ENCODE measurements around the gene BICC1.

- TF ChIP-seq FUBP1 (CRISPR knock-in tag; IDR thresholded peaks at IDR 0.05; ENCODE audit: borderline replicate concordance): no peak
- no peak for TF ChIP-seq CTCF (CRISPR knock-in tag; IDR thresholded peaks at IDR 0.05)
- no peak for TF ChIP-seq EZH2 (conservative IDR thresholded peaks at IDR 0.05; ENCODE audit: low read depth, low read length)
- TF ChIP-seq, protein P1, sequence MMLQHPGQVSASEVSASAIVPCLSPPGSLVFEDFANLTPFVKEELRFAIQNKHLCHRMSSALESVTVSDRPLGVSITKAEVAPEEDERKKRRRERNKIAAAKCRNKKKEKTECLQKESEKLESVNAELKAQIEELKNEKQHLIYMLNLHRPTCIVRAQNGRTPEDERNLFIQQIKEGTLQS (CRISPR knock-in tag; IDR thresholded peaks at IDR 0.05): no peak
- TF ChIP-seq ZFP36 (IDR thresholded peaks at IDR 0.05; ENCODE audit: borderline replicate concordance, low read depth, low read length, partially characterized antibody): no peak
- TF ChIP-seq BRCA1 (CRISPR knock-in tag; IDR thresholded peaks at IDR 0.05): no peak
- TF ChIP-seq ELF4 (CRISPR knock-in tag; IDR thresholded peaks at IDR 0.05; ENCODE audit: borderline replicate concordance): no peak
- TF ChIP-seq ZFP41 (CRISPR knock-in tag; IDR thresholded peaks at IDR 0.05; ENCODE audit: borderline replicate concordance): no peak
- TF ChIP-seq POLR2A (IDR thresholded peaks at IDR 0.05; ENCODE audit: insufficient read depth in 1 of 2, low read depth in 2 of 2, low read length in 2 of 2): no peak
- no peak for TF ChIP-seq KDM6A (CRISPR knock-in tag; IDR thresholded peaks at IDR 0.05; ENCODE audit: low read depth)
- no peak for TF ChIP-seq ZNF792 (CRISPR knock-in tag; IDR thresholded peaks at IDR 0.05)
- TF ChIP-seq, protein P2, sequence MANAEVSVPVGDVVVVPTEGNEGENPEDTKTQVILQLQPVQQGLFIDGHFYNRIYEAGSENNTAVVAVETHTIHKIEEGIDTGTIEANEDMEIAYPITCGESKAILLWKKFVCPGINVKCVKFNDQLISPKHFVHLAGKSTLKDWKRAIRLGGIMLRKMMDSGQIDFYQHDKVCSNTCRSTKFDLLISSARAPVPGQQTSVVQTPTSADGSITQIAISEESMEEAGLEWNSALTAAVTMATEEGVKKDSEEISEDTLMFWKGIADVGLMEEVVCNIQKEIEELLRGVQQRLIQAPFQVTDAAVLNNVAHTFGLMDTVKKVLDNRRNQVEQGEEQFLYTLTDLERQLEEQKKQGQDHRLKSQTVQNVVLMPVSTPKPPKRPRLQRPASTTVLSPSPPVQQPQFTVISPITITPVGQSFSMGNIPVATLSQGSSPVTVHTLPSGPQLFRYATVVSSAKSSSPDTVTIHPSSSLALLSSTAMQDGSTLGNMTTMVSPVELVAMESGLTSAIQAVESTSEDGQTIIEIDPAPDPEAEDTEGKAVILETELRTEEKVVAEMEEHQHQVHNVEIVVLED (CRISPR knock-in tag; IDR thresholded peaks at IDR 0.05; ENCODE audit: borderline replicate concordance): no peak
- TF ChIP-seq, protein P3, sequence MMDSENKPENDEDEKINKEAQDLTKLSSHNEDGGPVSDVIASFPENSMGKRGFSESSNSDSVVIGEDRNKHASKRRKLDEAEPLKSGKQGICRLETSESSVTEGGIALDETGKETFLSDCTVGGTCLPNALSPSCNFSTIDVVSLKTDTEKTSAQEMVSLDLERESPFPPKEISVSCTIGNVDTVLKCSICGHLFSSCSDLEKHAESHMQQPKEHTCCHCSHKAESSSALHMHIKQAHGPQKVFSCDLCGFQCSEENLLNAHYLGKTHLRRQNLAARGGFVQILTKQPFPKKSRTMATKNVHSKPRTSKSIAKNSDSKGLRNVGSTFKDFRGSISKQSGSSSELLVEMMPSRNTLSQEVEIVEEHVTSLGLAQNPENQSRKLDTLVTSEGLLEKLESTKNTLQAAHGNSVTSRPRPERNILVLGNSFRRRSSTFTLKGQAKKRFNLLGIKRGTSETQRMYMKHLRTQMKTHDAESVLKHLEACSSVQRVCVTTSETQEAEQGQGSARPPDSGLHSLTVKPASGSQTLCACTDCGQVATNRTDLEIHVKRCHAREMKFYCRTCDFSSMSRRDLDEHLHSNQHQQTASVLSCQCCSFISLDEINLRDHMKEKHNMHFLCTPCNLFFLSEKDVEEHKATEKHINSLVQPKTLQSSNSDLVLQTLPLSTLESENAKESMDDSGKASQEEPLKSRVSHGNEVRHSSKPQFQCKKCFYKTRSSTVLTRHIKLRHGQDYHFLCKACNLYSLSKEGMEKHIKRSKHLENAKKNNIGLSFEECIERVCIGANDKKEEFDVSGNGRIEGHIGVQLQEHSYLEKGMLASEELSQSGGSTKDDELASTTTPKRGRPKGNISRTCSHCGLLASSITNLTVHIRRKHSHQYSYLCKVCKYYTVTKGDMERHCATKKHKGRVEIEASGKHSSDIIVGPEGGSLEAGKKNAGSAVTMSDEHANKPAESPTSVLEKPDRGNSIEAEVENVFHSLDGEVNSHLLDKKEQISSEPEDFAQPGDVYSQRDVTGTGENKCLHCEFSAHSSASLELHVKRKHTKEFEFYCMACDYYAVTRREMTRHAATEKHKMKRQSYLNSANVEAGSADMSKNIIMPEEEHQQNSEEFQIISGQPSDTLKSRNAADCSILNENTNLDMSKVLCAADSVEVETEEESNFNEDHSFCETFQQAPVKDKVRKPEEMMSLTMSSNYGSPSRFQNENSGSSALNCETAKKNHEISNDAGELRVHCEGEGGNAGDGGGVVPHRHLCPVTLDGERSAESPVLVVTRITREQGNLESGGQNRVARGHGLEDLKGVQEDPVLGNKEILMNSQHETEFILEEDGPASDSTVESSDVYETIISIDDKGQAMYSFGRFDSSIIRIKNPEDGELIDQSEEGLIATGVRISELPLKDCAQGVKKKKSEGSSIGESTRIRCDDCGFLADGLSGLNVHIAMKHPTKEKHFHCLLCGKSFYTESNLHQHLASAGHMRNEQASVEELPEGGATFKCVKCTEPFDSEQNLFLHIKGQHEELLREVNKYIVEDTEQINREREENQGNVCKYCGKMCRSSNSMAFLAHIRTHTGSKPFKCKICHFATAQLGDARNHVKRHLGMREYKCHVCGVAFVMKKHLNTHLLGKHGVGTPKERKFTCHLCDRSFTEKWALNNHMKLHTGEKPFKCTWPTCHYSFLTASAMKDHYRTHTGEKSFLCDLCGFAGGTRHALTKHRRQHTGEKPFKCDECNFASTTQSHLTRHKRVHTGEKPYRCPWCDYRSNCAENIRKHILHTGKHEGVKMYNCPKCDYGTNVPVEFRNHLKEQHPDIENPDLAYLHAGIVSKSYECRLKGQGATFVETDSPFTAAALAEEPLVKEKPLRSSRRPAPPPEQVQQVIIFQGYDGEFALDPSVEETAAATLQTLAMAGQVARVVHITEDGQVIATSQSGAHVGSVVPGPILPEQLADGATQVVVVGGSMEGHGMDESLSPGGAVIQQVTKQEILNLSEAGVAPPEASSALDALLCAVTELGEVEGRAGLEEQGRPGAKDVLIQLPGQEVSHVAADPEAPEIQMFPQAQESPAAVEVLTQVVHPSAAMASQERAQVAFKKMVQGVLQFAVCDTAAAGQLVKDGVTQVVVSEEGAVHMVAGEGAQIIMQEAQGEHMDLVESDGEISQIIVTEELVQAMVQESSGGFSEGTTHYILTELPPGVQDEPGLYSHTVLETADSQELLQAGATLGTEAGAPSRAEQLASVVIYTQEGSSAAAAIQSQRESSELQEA (CRISPR knock-in tag; IDR thresholded peaks at IDR 0.05; ENCODE audit: not compliant biosample characterization): no peak
Observed at GRCh38 chr10:58665361-58665760, 152.7 kb downstream of the BICC1 start.
